GM19467 (cell line): ENCODE results near the gene SPAG9.
"Not testable (repeated sequence)": the region's sequence is repeated elsewhere in the genome, so short reads cannot be mapped to it uniquely, and the experiment has no call there.

Experiments used
- ATAC-seq: cut with Tn5 transposase; IDR thresholded peaks from one replicate; pipeline ENCODE4 v1.9.1; 2021; ENCODE audit warnings: mild to moderate bottlenecking, moderate library complexity; ENCODE audit not compliant: unreplicated experiment

Gene SPAG9

DNA sequence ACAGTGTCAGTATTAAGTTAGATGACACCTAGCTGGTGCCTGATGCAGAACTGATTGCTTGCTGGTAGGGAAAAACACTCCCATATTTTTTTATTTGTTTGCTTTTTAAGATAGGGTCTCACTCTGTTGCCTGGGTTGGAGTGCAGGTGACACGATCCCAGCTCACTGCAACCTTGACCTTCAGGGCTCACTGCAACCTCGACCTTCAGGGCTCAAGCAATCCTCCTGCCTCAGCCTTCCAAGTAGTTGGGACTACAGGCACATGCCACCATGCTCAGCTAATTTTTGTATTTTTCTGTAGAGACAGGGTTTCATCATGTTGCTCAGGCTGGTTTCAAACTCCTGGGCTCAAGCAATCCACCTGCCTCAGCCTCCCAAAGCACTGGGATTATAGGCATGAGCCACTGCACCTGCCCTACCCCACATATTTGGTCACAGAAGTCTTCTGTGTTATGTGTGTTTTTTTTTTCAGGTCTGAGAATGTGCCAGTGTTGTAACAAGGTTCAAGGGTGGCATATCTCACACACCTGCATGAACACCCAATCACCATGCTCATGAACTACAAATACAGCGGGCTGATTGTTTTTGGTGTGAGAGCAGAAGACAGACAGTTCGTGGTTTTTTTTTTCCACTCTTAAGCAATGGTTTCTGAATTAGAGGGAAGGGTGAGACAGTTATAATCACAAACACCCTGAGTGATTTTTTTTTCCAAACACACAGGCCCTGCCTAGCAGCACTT lies 22.8 kb downstream of the SPAG9 start:
- no peak for ATAC-seq

DNA sequence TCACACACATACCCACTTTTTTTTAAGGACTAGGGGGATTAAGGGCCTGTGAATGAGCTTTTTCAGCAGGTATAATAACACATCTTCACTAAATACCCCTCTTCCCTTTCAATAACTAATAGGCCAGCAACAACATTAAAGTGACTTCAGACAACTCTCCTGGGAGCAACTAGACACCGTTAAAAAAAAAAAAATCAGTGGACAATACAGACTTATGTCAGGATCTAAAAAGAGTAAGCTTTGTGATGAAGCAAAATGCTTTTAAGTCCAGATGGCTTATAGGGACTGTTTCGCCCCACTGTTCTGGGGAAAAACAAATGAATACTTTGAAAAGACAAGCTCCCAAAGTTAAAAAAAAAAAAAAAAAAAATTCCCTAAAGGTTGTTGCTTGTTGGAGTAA lies 29.0 kb downstream of the SPAG9 start:
- no peak for ATAC-seq

GRCh38 chr17:51088868-51089267 lies 31.8 kb downstream of the SPAG9 start:
- not testable (repeated sequence) for ATAC-seq

DNA sequence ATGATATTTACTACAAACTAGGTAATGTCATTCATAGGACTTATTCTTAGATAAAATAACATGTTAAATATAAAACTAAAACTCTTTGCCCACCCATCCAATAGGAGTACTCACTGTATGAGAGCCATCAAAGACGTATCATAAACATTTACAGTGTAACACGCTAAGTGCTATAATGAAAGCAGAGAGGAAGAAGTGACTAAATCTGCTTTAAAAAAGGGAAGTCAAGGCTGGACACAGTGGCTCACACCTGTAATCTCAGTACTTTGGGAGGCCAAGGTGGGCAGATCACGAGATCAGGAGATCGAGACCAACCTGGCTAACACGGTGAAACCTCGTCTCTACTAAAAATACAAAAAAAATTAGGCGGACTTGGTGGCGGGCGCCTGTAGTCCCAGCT lies 32.4 kb downstream of the SPAG9 start:
- ATAC-seq, result no peak

- no peak for ATAC-seq
Measured at GRCh38 chr17:51087072-51087757, 33.5 kb downstream of the SPAG9 start.

DNA sequence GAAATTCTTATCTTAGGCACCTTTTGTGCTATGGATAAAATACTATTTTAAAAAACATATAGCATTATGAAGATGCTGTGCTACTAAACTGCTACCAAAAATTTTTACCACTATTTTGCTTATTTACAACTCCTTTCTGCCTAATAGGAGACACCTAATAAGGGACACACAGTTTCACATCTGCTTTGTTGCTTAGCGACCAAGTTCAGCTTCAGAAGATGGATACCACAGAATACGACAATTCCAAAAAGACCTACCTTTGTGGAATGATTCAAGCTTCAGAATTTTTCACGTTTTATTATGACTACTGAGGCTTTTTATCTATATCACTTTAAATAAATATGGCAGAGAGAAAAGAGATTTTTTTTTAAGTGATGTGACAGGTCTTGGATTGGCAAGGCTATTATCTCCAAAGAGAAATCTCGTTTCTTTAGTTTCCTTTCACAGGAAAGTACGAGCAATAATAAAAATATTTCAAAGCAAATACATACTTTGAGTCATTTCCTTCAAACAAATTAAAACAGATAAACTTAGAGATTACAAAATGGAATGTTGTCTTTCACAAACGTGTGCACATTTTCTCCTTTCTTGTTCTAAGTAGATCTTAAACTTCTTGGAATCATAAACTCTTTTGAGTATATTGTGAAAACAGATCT lies 35.4 kb downstream of the SPAG9 start:
- ATAC-seq, result no peak

- ATAC-seq, result no peak
Measured at GRCh38 chr17:51083981-51084380, 36.7 kb downstream of the SPAG9 start.

- not testable (repeated sequence) for ATAC-seq
Measured at GRCh38 chr17:51083364-51083763, 37.3 kb downstream of the SPAG9 start.

- ATAC-seq, result no peak
Measured at GRCh38 chr17:51079049-51079448, 41.6 kb downstream of the SPAG9 start.

GRCh38 chr17:51078009-51078592 lies 42.6 kb downstream of the SPAG9 start:
- no peak for ATAC-seq

DNA sequence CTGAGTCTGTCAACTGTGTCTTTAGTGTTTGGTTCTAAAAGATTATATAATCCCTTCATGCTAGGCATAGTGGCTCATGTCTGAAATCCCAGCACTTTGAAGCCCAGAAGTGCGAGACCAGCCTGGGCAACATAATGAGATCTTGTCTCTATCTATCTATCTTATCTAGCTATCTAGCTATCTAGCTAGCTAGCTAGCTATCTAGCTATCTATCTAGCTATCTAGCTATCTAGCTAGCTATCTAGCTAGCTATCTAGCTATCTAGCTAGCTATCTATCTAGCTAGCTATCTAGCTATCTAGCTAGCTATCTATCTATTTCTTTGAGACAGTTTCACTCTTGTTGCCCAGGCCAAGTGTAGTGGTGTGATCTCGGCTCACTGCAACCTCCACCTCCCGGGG lies 43.8 kb downstream of the SPAG9 start:
- ATAC-seq, result no peak

GRCh38 chr17:51071556-51071955 lies 49.1 kb downstream of the SPAG9 start:
- ATAC-seq, result no peak

- no peak for ATAC-seq
Measured at GRCh38 chr17:51065466-51065865, 55.2 kb downstream of the SPAG9 start.

GRCh38 chr17:51064061-51064735 lies 56.5 kb downstream of the SPAG9 start:
- ATAC-seq, result no peak

DNA sequence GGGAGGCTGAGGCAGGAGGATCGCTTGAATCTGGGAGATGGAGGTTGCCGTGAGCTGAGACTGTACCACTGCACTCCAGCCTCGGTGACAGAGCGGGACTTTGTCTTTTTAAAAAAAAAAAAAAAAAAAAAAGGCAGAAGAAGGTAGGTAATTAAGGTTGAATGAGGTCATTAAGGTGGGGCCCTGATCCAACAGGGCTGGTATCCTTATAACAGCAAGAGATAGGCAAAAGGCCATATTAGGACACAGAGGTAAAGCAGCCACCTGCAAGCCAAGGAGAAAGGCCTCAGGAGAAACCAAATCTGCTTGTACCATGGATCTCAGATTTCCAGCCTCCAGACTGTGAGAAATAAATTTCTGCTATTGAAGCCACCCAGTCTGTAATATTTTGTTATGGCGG lies 60.3 kb downstream of the SPAG9 start:
- ATAC-seq, result no peak

DNA sequence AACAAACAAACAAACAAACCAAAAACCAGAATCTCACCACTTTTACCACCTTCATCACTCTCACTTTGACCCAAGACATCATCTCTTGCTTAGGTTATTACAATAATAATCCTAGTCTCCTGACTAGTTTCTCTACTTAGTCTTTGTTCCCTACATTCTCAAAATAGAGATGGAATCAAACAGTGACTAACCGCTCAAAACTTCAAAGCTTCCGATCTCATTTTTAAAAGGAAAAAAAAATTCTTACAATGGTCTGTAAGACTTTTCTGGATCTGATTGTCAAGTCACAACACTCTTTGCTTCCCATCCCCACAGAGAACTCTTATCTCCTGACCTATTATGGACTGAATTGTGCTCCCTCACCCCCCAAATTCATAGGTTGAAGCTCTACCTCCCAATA lies 60.9 kb downstream of the SPAG9 start:
- ATAC-seq, result no peak

DNA sequence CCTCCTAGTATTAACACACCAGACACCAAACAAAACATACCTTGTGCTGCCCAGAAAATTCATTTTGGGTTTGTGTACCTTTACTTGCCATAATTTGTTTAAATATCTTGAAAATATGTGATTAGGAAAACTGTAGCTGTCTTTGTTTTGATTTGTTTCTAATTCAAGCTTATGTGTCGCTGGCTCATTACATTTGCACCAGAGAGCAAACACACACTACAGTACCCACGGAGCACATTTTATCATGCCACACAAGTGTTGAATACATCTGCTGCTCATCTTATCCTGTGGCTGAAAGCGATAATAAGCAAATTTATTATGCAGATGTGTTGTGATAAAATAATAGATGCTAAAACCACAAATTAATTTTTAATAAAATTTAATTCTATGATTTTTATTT lies 63.1 kb downstream of the SPAG9 start:
- ATAC-seq, result no peak

- ATAC-seq, result no peak
Measured at GRCh38 chr17:51056813-51057510, 63.7 kb downstream of the SPAG9 start.

GRCh38 chr17:51054748-51055147 lies 65.9 kb downstream of the SPAG9 start:
- ATAC-seq, result no peak

DNA sequence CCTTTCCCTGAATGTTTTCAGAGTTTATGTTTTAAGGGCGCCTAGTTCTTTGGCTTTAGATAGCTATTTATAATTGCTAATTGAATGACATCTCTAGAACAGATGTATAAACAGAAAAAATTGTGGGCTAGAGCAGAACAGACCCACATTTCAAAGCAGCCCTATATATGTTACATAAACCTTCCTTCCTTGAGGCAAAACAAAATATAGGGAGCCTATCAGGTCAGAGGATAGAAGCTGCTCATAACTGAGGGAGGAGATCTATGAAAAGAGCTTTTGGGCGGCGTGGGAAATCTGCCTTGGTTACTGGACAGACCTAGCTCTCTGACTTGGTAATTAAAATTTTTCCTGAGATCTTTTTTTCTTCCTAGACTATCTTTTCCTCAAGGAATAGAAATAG lies 68.4 kb downstream of the SPAG9 start:
- no peak for ATAC-seq
